ENCODE measurements around the gene CALML4.

Gene CALML4

DNA sequence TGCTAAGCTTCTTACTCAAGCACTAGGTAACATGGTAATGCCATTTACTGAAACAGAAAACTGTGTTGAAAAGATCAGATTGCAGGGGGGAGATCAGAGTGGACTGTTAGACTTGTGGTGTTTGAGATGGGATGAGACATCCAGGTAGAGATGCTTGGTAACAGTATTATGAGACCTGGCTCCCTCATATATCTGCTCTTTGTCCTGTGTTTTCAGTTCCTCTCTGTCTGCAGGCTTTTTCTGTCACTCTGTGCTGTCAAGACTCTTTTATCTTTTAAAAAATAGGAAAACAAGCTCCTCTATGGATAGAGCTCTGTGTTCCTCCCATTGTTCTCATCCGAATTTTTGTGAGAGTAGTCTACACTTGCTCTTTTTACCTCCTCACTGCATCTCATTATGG lies 48.1 kb downstream of the CALML4 start:
- FAIRE-seq (no peak), DNase-seq (ENCODE audit: extremely low spot score, insufficient read length, low read depth) (no peak)

DNA sequence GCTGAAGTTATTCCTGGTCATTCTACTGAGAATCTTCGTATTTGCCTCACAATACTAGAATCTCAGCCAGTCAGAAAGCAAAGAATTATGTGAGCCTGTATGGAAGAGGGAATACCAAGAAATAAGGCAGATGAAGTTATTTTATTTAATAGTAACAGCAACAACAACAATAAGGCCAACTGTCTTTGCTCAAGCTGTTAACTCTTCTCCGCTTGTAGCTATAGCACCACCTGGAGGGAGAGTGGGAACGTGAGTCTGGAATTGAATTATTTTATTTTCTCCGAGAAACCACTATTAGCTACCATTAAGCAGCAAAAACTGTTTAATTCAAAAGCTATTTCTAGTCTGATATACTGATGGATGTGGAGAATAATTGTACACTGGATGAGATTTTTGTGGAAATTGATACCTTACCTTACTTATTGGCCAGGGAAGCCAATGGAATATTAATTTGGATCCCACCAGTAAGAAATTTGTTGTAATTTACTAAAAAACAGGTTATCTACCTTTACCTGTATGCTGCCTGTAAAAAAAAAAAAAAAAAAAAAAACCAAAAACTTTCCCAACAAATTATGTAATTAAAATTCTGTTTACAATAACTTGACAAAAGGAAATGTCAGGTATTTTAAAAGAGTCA lies 50.1 kb downstream of the CALML4 start:
- DNase-seq (ENCODE audit: extremely low spot score, insufficient read length, low read depth) (no peak), FAIRE-seq (no peak)

DNA sequence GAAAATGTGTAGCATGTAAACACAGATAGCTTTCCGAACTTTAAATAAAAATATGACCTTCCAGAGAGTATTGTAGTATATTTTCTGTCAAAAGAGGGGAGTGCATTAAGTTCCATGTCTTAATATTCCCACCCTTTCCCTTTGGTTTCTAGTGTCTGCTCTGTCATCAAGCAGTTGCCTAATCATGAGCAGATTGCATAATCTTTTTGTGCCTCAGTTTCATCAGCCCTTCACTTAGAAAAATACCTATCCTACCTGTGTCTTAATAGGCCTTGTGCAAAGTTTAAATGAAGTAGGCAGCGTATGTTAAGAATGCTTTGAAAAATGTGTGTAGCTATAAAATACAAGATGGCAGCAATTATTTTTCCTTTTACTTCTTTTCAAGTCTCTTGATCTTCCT lies 52.8 kb downstream of the CALML4 start:
- DNase-seq (ENCODE audit: extremely low spot score, insufficient read length, low read depth) (no peak), FAIRE-seq (no peak)

DNA sequence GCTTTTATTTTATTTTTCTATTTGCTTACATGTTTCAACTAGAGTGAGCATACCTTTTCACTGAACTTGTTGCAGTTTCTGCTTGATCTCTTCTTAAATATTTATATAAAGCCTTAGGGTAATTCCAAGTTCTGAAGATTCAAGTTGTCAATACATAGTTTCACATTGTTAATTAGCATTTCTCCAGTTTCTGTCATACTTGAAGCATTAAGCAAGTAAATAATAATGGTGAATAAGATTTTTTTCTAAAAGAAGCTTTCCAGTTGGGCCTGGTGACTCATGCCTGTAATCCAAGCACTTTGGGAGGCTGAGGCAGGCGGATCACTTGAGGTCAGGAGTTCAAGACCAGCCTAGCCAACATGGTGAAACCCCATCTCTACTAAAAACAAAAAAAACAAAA lies 53.9 kb downstream of the CALML4 start:
- DNase-seq (ENCODE audit: extremely low spot score, insufficient read length, low read depth) (no peak), FAIRE-seq (no peak)

DNA sequence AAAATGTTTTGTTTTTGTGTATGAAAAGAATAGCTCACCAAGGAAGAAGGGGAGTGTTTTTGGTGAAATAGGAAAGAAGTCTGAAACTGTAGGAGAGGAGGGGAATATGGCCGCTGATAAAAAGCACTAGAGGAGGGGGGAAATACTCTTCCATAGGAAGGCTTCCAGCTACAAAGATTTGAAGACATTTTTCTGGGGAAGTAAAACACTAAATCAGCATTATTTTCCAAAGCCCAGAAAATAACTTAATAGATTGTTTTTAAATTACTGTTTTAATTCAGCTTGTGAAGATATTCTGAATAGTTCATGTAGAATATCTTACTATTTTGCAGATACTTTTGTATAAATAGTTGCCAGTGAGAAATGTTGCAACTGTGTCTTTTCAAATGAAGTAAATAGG lies 54.9 kb downstream of the CALML4 start:
- no peak for DNase-seq (ENCODE audit: extremely low spot score, insufficient read length, low read depth)
- no peak for FAIRE-seq

DNA sequence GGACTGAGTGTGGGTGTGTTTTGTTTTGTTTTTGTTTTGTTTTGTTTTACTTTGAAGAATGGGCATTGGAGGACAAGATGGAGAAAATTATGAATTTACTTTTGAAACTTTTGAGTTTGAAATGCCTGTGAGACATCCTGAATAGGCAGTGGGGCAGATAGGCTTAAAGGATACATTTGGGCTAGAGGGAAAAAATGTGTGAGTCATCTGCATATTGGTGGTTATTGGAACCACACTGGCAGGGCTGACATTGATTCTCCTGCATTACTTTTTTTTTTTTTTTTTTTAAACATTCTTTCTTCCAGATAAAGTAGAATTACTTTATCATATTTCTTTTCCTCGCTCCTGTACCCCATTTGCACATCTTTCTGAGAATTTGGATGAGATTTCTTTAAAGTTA lies 56.1 kb downstream of the CALML4 start:
- FAIRE-seq, result no peak

DNA sequence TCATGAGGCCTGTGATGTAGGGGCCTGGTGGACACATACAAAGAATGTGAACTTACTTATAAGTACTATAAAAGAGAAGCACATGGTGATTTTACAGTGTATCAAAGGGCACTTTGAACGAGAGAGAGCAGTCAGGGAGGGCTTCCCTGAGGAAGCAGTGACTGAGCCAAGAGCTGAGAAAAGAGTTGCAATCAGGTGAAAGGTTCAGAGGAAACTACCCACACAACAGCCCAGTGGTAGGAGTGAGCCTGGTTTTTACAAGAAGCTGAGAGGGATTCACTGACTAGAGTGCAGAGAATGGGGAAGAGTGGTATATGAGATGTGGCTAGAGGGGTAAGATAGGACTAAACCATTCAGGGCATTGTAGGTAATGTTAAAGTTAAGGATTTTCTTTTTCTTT lies 57.1 kb downstream of the CALML4 start:
- DNase-seq (ENCODE audit: extremely low spot score, insufficient read length, low read depth) (no peak), FAIRE-seq (no peak)

More for the DNA sequence above, 56.1 kb downstream of the CALML4 start:
- DNase-seq (ENCODE audit: extremely low spot score, insufficient read length, low read depth), result no peak

DNA sequence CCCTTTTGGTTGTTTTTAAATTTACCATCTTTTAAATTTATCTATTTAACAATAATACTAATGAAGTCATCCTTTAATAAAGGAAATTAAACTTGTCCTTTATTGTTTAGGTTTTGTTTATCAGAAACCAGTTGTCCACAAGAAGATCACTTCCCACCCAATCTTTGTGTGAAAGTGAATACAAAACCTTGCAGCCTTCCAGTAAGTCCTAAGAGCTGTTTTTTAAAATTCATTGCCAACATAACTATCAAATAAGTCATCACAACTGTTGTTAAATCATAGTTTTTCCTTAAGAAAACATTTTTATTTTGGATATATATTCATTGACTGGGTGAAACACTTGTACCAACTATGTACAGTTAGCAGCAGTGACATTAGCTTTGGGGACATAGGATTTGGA lies 59.4 kb downstream of the CALML4 start:
- FAIRE-seq, result no peak

DNA sequence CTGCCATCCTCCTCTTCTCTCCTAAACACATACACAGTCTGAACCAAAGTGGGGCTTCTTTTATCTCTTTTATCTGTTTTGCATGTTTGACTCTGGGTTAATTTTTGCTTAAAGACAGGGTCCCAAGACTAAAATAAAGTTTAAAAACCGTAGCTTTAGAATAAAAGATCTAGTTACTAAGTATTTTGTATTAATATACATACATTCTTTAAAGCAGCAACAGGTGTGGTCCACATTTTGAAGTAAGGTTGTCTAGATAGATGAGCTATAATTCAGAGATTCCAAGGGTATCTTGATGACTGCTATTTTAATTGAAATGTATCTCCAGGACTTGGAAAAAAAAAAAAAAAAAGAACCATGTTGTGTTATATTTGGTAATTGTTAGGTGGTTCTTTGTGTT lies 61.3 kb downstream of the CALML4 start:
- DNase-seq (ENCODE audit: extremely low spot score, insufficient read length, low read depth) (no peak), FAIRE-seq (no peak)

More for the DNA sequence above, 59.4 kb downstream of the CALML4 start:
- DNase-seq (ENCODE audit: extremely low spot score, insufficient read length, low read depth), result no peak

DNA sequence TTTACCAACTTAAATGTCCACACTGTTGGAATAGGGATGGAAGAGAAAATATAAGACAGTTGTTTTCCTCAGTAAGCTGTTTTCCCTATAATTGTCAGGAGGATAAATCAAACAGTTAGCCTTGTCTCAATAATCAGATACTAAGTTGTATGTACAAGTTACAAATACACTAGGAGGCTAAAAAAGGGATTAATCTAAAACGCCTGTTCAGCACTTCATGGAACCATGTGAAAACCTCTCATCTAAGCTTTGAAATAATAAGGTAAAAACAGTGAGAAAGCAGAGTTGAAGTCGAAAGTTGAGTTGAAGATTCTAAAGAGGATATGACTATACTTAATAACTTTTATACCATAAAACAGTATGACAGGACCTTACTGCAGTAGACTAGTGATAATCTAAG lies 62.0 kb downstream of the CALML4 start:
- FAIRE-seq (no peak), DNase-seq (ENCODE audit: extremely low spot score, insufficient read length, low read depth) (no peak)

All from GM18507 (cell line).